Measurements from ENCODE around the gene NXPH4.

The NXPH4 gene

DNA sequence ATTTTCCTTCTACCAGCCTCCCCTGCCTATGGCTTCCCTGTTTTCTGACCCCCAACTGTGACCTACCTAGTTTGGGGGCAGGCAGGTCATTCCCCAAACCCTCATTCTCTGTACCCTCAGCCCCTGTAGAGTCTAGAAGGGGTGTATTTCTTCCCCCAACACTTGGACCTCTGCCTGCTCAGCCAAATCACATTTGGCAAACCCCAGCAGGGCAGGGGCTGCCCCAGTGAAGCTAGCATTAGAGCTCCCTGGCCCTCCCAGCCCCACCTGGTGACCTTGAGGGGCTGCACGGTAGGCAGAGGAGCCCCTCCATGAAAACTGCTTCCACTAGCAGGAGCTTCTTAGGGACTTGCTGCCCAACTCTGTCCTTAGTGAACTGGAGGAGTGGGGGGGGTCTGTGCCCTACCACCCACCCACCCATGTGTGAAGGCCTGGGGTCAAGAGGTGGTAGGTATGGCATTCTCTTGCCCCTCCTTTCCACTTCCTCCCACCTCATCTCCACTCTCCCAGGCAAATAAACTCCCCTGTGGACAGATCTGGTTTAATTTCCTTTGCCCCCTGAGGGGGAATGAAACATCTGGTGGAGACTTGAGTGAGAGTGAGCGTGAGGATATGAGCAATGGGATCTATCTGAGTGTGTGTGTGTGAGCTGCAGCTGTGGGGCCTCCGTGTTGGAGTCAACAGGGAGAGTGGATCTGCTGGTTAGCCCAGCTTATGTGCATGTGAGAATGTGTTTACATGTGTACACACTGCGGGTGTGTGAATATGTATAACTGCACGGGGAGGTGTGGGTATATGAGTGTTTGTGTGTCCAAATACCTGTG, 1.6 kb downstream of the NXPH4 start:
- no peak for DNase-seq (ENCODE audit: low spot score)
- POLR2A ChIA-PET (ENCODE audit: low non-redundant PET) = interaction anchor here (1.0 kb wide), 1 partner anchor 11 kb away, joined by 3 read pairs; the partner anchor contains the start of gene SHMT2
- CTCF ChIA-PET = interaction anchor here (7.0 kb wide), 1 partner anchor 23 kb away, joined by 147 read pairs; no protein-coding TSS in a partner anchor
- TF ChIP-seq, protein P1, sequence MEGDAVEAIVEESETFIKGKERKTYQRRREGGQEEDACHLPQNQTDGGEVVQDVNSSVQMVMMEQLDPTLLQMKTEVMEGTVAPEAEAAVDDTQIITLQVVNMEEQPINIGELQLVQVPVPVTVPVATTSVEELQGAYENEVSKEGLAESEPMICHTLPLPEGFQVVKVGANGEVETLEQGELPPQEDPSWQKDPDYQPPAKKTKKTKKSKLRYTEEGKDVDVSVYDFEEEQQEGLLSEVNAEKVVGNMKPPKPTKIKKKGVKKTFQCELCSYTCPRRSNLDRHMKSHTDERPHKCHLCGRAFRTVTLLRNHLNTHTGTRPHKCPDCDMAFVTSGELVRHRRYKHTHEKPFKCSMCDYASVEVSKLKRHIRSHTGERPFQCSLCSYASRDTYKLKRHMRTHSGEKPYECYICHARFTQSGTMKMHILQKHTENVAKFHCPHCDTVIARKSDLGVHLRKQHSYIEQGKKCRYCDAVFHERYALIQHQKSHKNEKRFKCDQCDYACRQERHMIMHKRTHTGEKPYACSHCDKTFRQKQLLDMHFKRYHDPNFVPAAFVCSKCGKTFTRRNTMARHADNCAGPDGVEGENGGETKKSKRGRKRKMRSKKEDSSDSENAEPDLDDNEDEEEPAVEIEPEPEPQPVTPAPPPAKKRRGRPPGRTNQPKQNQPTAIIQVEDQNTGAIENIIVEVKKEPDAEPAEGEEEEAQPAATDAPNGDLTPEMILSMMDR (conservative IDR thresholded peaks at IDR 0.05; ENCODE audit: low read depth) = no peak
- no peak overlapping the region for H3K27ac ChIP-seq

DNA sequence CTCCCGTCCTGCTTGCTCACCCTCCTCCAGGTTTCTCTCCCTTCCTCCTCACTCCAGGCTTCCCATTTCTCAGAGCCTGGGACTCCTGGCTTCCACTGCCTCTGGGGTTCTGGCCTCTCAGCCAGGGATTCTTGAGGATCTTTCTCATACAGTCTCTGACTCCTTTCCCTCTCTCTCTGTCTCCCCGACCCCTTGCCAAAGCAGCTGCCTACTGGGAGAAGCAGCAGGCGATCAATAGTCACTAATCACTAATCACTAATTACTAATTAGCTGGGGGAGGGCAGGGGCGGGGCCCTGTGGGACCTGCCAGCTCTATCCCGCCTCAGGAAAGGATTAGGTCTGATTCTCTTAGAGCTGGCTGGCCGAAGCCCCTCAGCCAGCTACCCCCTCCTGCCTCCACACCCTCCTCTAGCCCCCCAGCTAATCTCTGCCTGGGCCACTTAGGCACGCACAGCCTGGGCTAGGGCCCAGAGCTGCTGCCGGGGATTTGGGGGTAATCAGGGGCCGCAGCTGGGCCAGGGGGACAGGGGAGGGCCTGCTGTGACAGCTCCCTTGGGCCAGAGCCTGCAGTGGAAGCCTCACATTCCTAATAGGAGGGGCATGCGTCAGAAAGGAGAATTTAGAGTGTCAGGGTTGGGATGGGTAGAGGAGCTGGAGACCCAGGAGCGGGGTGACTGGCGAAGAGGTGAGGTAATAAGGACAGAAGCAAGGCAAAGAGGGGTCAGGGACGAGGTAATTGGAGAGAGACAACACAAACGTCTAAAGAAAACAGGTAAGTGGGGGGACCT, 2.8 kb downstream of the NXPH4 start:
- ChIA-PET POLR2A (ENCODE audit: low non-redundant PET) (interaction anchor here (0.6 kb wide), 2 partner anchors 11 to 18 kb away, joined by 3 read pairs; no protein-coding TSS in a partner anchor), CTCF (interaction anchor here (0.7 to 1.7 kb wide), 4 partner anchors 20 to 488 kb away, joined by 3 to 7 read pairs (median 4); no protein-coding TSS in a partner anchor)
- DNase-seq (ENCODE audit: low spot score) = no peak
- no peak overlapping the region for H3K27ac ChIP-seq
- TF ChIP-seq, protein P1 (conservative IDR thresholded peaks at IDR 0.05; ENCODE audit: low read depth) = no peak

DNA sequence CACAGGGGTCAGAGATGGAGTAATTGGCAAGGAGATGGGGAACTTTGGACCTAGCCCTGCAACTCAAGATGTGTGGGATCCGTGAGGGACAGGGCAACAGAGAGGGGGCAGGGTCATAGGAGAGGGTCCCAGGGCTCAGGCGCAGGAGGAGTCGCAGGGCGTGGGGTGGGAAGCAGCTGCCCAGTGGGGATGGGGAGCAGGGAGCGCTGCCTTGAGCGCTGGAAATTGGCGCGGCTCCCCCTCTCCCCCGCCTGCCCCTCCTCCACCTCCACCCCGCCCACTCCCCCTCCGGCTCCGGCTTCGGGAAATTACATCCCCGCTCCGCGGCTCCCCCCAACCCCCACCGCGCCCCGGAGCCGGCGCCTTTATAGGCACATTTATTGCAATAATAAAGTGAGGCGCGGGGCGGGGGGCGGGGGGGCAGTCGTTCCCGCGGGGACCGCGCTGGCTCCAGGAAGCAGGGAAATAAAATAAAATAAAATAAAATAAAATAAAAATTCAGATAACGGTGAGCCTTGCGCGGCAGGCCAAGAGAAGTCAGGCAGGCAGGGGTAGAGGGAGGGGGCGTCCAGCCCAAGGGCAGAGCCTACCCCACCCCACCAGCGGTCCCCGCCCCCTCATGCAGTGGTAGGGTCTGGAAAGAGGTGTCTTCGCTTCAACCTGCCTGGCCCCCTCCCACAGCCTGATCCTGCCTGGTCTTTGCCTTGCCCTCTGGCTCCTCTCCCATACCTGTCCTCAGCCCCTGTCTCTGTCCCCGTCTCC, 3.6 kb downstream of the NXPH4 start:
- ChIA-PET POLR2A (ENCODE audit: low non-redundant PET) (interaction anchor here (0.6 kb wide), 1 partner anchor 18 kb away, joined by 3 read pairs; no protein-coding TSS in a partner anchor), CTCF (interaction anchor here (0.7 to 1.7 kb wide), 4 partner anchors 19 to 488 kb away, joined by 3 to 7 read pairs (median 4); no protein-coding TSS in a partner anchor)
- H3K27ac ChIP-seq = no peak overlapping the region
- TF ChIP-seq, protein P1 (conservative IDR thresholded peaks at IDR 0.05; ENCODE audit: low read depth) = no peak
- DNase-seq (ENCODE audit: low spot score) = no peak

DNA sequence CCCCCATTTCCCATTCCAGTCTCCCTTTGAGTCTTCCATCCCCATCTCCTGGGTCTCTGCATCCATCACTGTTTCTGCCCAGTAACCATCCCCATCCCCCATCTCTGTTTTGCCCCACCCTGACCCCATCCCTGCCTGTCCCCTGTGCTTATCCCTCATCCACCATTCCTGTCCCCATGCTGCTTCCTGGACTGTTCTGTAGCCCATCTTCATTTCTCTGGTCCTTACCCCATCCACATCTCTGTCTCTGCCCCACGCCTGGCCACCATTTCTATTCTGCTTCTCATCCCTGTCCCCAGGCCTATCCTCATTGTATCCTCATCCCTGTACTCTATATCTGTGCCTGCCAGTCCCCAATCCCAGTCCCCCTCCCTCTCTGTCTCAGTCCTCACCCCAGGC, 4.2 kb downstream of the NXPH4 start:
- TF ChIP-seq, protein P1 (conservative IDR thresholded peaks at IDR 0.05; ENCODE audit: low read depth) = no peak
- no peak overlapping the region for H3K27ac ChIP-seq
- ChIA-PET CTCF (no interaction called here), POLR2A (ENCODE audit: low non-redundant PET) (no interaction called here)
- no peak for DNase-seq (ENCODE audit: low spot score)

DNA sequence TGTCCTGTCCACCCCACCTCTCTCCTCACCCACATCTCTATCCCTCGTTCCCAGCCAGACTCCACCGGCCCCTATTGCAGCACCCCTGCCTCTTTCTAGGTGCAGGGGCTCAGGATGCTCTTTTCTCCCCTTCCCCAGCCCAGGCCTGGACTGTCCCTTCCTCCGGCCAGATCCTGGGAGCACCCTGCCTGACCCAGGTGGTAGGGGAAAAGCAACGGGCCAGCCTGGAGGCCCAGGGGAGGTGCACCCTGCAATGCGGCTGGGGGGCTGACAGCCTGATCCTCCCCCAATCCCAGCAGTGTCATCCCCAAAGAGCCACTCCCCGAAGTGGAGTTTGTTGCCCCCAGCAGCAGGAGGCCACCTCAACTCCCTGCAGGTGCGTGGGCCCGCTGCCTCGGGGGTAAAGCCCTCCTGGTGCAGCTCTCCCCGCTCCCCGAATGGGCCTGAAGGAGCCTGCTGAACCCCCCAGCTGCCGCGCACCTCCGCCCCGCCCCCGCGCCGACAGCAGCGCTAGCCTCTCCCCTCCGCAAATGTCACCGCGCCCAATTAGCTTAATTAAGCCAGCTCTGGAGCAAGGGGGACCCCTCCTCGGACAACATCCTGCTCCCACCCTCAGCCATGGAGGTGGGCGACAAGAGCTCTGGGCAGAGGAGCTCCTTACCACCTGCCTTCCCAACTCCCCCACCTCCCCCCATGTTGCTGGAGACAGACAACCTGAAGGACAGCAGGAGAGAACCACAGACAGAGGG, 4.7 kb downstream of the NXPH4 start:
- no peak for DNase-seq (ENCODE audit: low spot score)
- ChIA-PET CTCF (interaction anchor here (2.7 kb wide), 1 partner anchor 18 kb away, joined by 13 read pairs; no protein-coding TSS in a partner anchor), POLR2A (ENCODE audit: low non-redundant PET) (interaction anchor here (0.6 kb wide), 1 partner anchor 872 kb away, joined by 4 read pairs; no protein-coding TSS in a partner anchor)
- TF ChIP-seq, protein P1 (conservative IDR thresholded peaks at IDR 0.05; ENCODE audit: low read depth) = no peak
- no peak overlapping the region for H3K27ac ChIP-seq
